IgD-negative memory B cell (primary cell): Measurements from ENCODE around the gene COQ9. TPM values are rescaled to one million over a fixed set of nuclear protein-coding genes. Genes with fewer than 3 reads are reported as not detected.
"Not testable (repeated sequence)": the region's sequence is repeated elsewhere in the genome, so short reads cannot be mapped to it uniquely, and the experiment has no call there.

ENCODE experiments used
- H3K27ac Mint-ChIP-seq, 3 donors: one replicate each; pipeline ENCODE4 v1.8.0; 2020 to 2022; ENCODE audit warnings: mild to moderate bottlenecking in 3 of 3, mixed read lengths in 3 of 3, moderate library complexity in 1 of 3
- H3K27me3 Mint-ChIP-seq: one replicate; pipeline ENCODE4 v1.8.0; 2021; ENCODE audit warnings: mixed read lengths
- H3K36me3 Mint-ChIP-seq: one replicate; pipeline ENCODE4 v1.8.0; 2020; ENCODE audit warnings: mild to moderate bottlenecking, mixed read lengths
- H3K4me1 Mint-ChIP-seq, 3 donors: one replicate each; pipeline ENCODE4 v1.8.0; 2020 to 2022; ENCODE audit warnings: mixed read lengths in 3 of 3, mild to moderate bottlenecking in 1 of 3
- H3K4me3 Mint-ChIP-seq, 4 donors: one replicate each; pipeline ENCODE4 v1.8.0; 2020 to 2022; ENCODE audit warnings: mild to moderate bottlenecking in 4 of 4, mixed read lengths in 4 of 4, moderate library complexity in 3 of 4
- H3K9me3 Mint-ChIP-seq, 3 donors: one replicate each; pipeline ENCODE4 v1.8.0; 2020 to 2021; ENCODE audit warnings: mixed read lengths in 3 of 3, mild to moderate bottlenecking in 1 of 3
- polyA plus RNA-seq: library from polyadenylated mRNA; unstranded; fragments of 300-500 nt; fragmentation: Illumina TruSeq; gene quantifications from one replicate; pipeline ENCODE4 v1.2.3, GENCODE V29; 2021

COQ9 gene
- polyA plus RNA-seq, 1 donor from 2014 or later, result 25.6 TPM

- Mint-ChIP-seq H3K36me3 (no peaks in the 10 kb centered on the region), H3K4me3 (no peak overlapping the region), H3K27me3 (peaks cover 25% of the 10 kb centered on the region), H3K27ac (no peak overlapping the region), H3K9me3 (no peaks in the 10 kb centered on the region), H3K4me1 (peaks cover 10 to 20% (median 18%) of the 10 kb centered on the region in 3 donors)
Observed at GRCh38 chr16:57482845-57483545, 35.7 kb downstream of the COQ9 start.

- peak overlapping the region in 1 of 4 donors; percentile 34 for H3K4me3 Mint-ChIP-seq
- H3K27me3 Mint-ChIP-seq, result peaks cover 22% of the 10 kb centered on the region
- H3K4me1 Mint-ChIP-seq, result peaks cover 6 to 15% (median 13%) of the 10 kb centered on the region in 3 donors
- no peaks in the 10 kb centered on the region for H3K9me3 Mint-ChIP-seq
- no peak overlapping the region for H3K27ac Mint-ChIP-seq
- H3K36me3 Mint-ChIP-seq, result no peaks in the 10 kb centered on the region
Observed at GRCh38 chr16:57483725-57484514, 36.6 kb downstream of the COQ9 start.

GRCh38 chr16:57484515-57485005 is 37.3 kb downstream of the COQ9 start:
- no peaks in the 10 kb centered on the region for H3K9me3 Mint-ChIP-seq
- H3K4me3 Mint-ChIP-seq, result peak overlapping the region in 2 of 4 donors; percentile 34 to 77
- no peaks in the 10 kb centered on the region for H3K36me3 Mint-ChIP-seq
- H3K4me1 Mint-ChIP-seq, result peaks cover 4 to 13% (median 8%) of the 10 kb centered on the region in 3 donors
- H3K27ac Mint-ChIP-seq, result no peak overlapping the region
- H3K27me3 Mint-ChIP-seq, result peaks cover 19% of the 10 kb centered on the region

- Mint-ChIP-seq H3K36me3 (no peaks in the 10 kb centered on the region), H3K9me3 (no peaks in the 10 kb centered on the region), H3K27ac (peak overlapping the region in 1 of 3 donors; percentile 18), H3K4me1 (peaks cover 4 to 11% (median 8%) of the 10 kb centered on the region in 3 donors), H3K4me3 (peak overlapping the region; percentile 67 to 93 (median 86)), H3K27me3 (peaks cover 14% of the 10 kb centered on the region)
Observed at GRCh38 chr16:57485091-57485915, 38.0 kb downstream of the COQ9 start.

GRCh38 chr16:57485916-57486857 is 38.9 kb downstream of the COQ9 start, which contains the start of gene DOK4:
TSS of gene DOK4 (minus strand) at chr16:57486493. CDS start at chr16:57479507, 6,986 bp downstream.
- Mint-ChIP-seq H3K4me1 (peaks cover 4 to 8% (median 8%) of the 10 kb centered on the region in 3 donors), H3K4me3 (peak within 1 kb of the TSS; percentile 70 to 93 (median 86)), H3K27me3 (peaks cover 11% of the 10 kb centered on the region), H3K9me3 (no peaks in the 10 kb centered on the region), H3K27ac (peak within 1 kb of the TSS in 1 of 3 donors; percentile 64), H3K36me3 (no peaks in the 10 kb centered on the region)

GRCh38 chr16:57486858-57487834 is 39.9 kb downstream of the COQ9 start:
- peaks cover 11% of the 10 kb centered on the region for H3K27me3 Mint-ChIP-seq
- peak overlapping the region; percentile 70 to 86 (median 76) for H3K4me3 Mint-ChIP-seq
- H3K4me1 Mint-ChIP-seq, result peaks cover 4 to 8% (median 8%) of the 10 kb centered on the region in 3 donors
- no peaks in the 10 kb centered on the region for H3K36me3 Mint-ChIP-seq
- H3K9me3 Mint-ChIP-seq, result no peaks in the 10 kb centered on the region
- H3K27ac Mint-ChIP-seq, result peak overlapping the region in 1 of 3 donors; percentile 64

- peaks cover 11 to 17% (median 13%) of the 10 kb centered on the region in 3 donors for H3K4me1 Mint-ChIP-seq
- H3K36me3 Mint-ChIP-seq, result no peaks in the 10 kb centered on the region
- H3K27me3 Mint-ChIP-seq, result peaks cover 14% of the 10 kb centered on the region
- no peaks in the 10 kb centered on the region for H3K9me3 Mint-ChIP-seq
- no peak overlapping the region for H3K4me3 Mint-ChIP-seq
- no peak overlapping the region for H3K27ac Mint-ChIP-seq
Observed at GRCh38 chr16:57489229-57489628, 42.0 kb downstream of the COQ9 start.

GRCh38 chr16:57493767-57494166 is 46.5 kb downstream of the COQ9 start:
- peaks cover 5 to 9% (median 7%) of the 10 kb centered on the region in 3 donors for H3K4me1 Mint-ChIP-seq
- peaks cover 5% of the 10 kb centered on the region for H3K27me3 Mint-ChIP-seq
- H3K4me3 Mint-ChIP-seq, result peak overlapping the region in 1 of 4 donors; percentile 59
- H3K27ac Mint-ChIP-seq, result no peak overlapping the region
- H3K9me3 Mint-ChIP-seq, result no peaks in the 10 kb centered on the region
- no peaks in the 10 kb centered on the region for H3K36me3 Mint-ChIP-seq

GRCh38 chr16:57497121-57497520 is 49.8 kb downstream of the COQ9 start:
- Mint-ChIP-seq H3K36me3 (no peaks in the 10 kb centered on the region), H3K4me1 (peaks cover 5 to 11% (median 7%) of the 10 kb centered on the region in 3 donors), H3K9me3 (no peaks in the 10 kb centered on the region), H3K27me3 (peaks cover 5% of the 10 kb centered on the region), H3K27ac (no peak overlapping the region), H3K4me3 (no peak overlapping the region)

- no peak overlapping the region for H3K4me3 Mint-ChIP-seq
- no peaks in the 10 kb centered on the region for H3K9me3 Mint-ChIP-seq
- peaks cover 3% of the 10 kb centered on the region for H3K27me3 Mint-ChIP-seq
- H3K4me1 Mint-ChIP-seq, result peaks cover 4 to 6% (median 5%) of the 10 kb centered on the region in 3 donors
- no peaks in the 10 kb centered on the region for H3K36me3 Mint-ChIP-seq
- H3K27ac Mint-ChIP-seq, result no peak overlapping the region
Observed at GRCh38 chr16:57498031-57498430, 50.8 kb downstream of the COQ9 start.

- H3K27ac Mint-ChIP-seq, result not testable (repeated sequence)
Observed at GRCh38 chr16:57499941-57500340, 52.7 kb downstream of the COQ9 start.

GRCh38 chr16:57500578-57501111 is 53.4 kb downstream of the COQ9 start:
- Mint-ChIP-seq H3K4me1 (peaks cover 0 to 3% (median 0%) of the 10 kb centered on the region in 3 donors), H3K27ac (no peak overlapping the region), H3K27me3 (peaks cover 17% of the 10 kb centered on the region), H3K4me3 (no peak overlapping the region), H3K36me3 (no peaks in the 10 kb centered on the region), H3K9me3 (no peaks in the 10 kb centered on the region)

More at GRCh38 chr16:57499941-57500340, 52.7 kb downstream of the COQ9 start:
- H3K4me3 Mint-ChIP-seq, H3K9me3 Mint-ChIP-seq, H3K4me1 Mint-ChIP-seq, H3K36me3 Mint-ChIP-seq, H3K27me3 Mint-ChIP-seq: not testable (repeated sequence)
